Measurements from ENCODE around the gene MOSPD2.
A peak's percentile ranks its signal among the peaks of the same experiment; 100 is the strongest.

Gene MOSPD2

DNA sequence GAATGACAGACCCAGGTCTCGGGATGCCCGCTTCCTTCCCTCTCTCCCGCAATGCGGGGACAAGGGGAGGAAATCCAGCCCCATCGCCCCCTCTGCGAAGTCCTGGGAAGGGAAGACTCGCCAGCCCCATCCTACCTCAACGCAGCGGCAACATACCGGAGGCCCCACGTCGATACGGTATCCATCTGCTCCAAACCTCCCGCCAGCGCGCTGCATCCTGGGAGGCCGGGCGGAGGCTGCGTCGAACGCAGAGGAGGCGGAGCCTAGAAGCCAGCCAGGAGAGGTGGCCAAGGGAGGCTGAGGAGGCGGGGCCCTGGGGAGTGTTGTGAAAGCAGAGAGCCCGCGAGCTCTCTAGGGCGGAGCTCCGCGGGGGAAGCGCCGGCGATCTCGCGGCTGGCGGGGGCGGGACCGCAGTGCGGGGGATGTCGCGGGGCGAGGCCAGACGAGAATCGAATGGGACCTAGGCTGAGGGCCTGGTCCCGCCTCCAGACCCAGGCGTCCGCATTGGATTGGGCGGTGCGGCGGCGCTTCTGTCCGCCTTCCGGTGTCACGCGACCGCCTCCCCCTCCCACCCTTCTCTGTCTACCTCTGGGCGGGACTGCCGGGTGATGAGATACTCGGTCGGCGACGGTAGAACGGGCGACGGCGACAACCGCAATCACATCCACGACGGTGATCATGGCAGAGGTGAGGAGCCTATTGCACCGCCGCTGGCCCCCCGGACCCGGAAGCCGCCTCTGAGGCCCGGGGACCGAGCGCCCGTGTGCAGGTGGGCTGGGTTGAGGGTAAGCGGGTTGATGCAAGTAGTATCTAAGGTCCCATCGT, at the start of gene MOSPD2, which contains the start of gene FANCB:
Gene MOSPD2, plus strand, starts transcription at position 571 of the 825 bp plus-strand sequence. Its CDS starts 108 bp downstream, at position 679.
Gene FANCB, minus strand, starts transcription at position 219 of the 825 bp plus-strand sequence. CDS start 7,559 bp downstream, outside the sequence.
- H3K36me3 ChIP-seq (ENCODE audit: control insufficient read depth in 2 of 2, insufficient read depth in 1 of 2, low read length in 2 of 2) = peaks cover 0 to 9% of the 10 kb centered on the region in 2 experiments; a peak in 2 of 3 replicates
- peak within 1 kb of the TSS; percentile 78 for H3K4me3 ChIP-seq (ENCODE audit: low read depth, low read length)
- no peaks in the 10 kb centered on the region for H3K4me1 ChIP-seq (ENCODE audit: control insufficient read depth, insufficient read depth, low read length)
- H3K27ac ChIP-seq (ENCODE audit: extremely low read depth, low read depth, low read length) = peak within 1 kb of the TSS; percentile 70
- no peaks in the 10 kb centered on the region for H3K9me3 ChIP-seq (ENCODE audit: control insufficient read depth, insufficient read depth, low read depth, low read length)
- POLR2A ChIA-PET = interaction anchor here (0.8 kb wide), 2 partner anchors 13 to 285 kb away, joined by 3 read pairs; no protein-coding TSS in a partner anchor
- CTCF ChIA-PET = no interaction called here
- TF ChIP-seq ZNF302 (tag by site-specific recombination; IDR thresholded peaks at IDR 0.05; ENCODE audit: low read depth) (no peak), GLIS1 (tag by site-specific recombination; IDR thresholded peaks at IDR 0.05) (peak; percentile 66), ZNF23 (tag by site-specific recombination; IDR thresholded peaks at IDR 0.05; ENCODE audit: borderline replicate concordance) (no peak), KLF1 (tag by site-specific recombination; IDR thresholded peaks at IDR 0.05) (0 out of 2 replicates have a peak, but pooled peaks have one; percentile 10), ZNF529 (tag by site-specific recombination; IDR thresholded peaks at IDR 0.05; ENCODE audit: insufficient replicate concordance) (no peak), MEIS1 (CRISPR knock-in tag; IDR thresholded peaks at IDR 0.05; ENCODE audit: borderline replicate concordance) (no peak), PRDM1 (tag by site-specific recombination; IDR thresholded peaks at IDR 0.05) (no peak), ZNF76 (tag by site-specific recombination; IDR thresholded peaks at IDR 0.05; ENCODE audit: borderline replicate concordance, low read depth) (peak; percentile 88), ZNF341 (tag by site-specific recombination; IDR thresholded peaks at IDR 0.05; ENCODE audit: low read depth) (peak; percentile 75), KLF9 (tag by site-specific recombination; IDR thresholded peaks at IDR 0.05; ENCODE audit: low read depth) (0 out of 2 replicates have a peak, but pooled peaks have one; percentile 41), ZNF335 (tag by site-specific recombination; conservative IDR thresholded peaks at IDR 0.05) (0 out of 2 replicates have a peak, but pooled peaks have one; percentile 64), ZBTB21 (tag by site-specific recombination; IDR thresholded peaks at IDR 0.05) (no peak), ZNF776 (tag by site-specific recombination; IDR thresholded peaks at IDR 0.05; ENCODE audit: borderline replicate concordance) (no peak), ZNF843 (tag by site-specific recombination; IDR thresholded peaks at IDR 0.05) (no peak)
- TF ChIP-seq, protein P1, sequence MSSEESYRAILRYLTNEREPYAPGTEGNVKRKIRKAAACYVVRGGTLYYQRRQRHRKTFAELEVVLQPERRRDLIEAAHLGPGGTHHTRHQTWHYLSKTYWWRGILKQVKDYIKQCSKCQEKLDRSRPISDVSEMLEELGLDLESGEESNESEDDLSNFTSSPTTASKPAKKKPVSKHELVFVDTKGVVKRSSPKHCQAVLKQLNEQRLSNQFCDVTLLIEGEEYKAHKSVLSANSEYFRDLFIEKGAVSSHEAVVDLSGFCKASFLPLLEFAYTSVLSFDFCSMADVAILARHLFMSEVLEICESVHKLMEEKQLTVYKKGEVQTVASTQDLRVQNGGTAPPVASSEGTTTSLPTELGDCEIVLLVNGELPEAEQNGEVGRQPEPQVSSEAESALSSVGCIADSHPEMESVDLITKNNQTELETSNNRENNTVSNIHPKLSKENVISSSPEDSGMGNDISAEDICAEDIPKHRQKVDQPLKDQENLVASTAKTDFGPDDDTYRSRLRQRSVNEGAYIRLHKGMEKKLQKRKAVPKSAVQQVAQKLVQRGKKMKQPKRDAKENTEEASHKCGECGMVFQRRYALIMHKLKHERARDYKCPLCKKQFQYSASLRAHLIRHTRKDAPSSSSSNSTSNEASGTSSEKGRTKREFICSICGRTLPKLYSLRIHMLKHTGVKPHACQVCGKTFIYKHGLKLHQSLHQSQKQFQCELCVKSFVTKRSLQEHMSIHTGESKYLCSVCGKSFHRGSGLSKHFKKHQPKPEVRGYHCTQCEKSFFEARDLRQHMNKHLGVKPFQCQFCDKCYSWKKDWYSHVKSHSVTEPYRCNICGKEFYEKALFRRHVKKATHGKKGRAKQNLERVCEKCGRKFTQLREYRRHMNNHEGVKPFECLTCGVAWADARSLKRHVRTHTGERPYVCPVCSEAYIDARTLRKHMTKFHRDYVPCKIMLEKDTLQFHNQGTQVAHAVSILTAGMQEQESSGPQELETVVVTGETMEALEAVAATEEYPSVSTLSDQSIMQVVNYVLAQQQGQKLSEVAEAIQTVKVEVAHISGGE (tag by site-specific recombination; conservative IDR thresholded peaks at IDR 0.05; ENCODE audit: low read depth) = peak; percentile 59; the same call in 1 of the 2 replicates
- TF ChIP-seq, protein P2, sequence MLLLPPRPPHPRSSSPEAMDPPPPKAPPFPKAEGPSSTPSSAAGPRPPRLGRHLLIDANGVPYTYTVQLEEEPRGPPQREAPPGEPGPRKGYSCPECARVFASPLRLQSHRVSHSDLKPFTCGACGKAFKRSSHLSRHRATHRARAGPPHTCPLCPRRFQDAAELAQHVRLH (tag by site-specific recombination; IDR thresholded peaks at IDR 0.05) = peak; percentile 58; the same call in 1 of the 2 replicates
- TF ChIP-seq, protein P3, sequence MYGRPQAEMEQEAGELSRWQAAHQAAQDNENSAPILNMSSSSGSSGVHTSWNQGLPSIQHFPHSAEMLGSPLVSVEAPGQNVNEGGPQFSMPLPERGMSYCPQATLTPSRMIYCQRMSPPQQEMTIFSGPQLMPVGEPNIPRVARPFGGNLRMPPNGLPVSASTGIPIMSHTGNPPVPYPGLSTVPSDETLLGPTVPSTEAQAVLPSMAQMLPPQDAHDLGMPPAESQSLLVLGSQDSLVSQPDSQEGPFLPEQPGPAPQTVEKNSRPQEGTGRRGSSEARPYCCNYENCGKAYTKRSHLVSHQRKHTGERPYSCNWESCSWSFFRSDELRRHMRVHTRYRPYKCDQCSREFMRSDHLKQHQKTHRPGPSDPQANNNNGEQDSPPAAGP (tag by site-specific recombination; IDR thresholded peaks at IDR 0.05) = 0 out of 2 replicates have a peak, but pooled peaks have one; percentile 60
- TF ChIP-seq, protein P4, sequence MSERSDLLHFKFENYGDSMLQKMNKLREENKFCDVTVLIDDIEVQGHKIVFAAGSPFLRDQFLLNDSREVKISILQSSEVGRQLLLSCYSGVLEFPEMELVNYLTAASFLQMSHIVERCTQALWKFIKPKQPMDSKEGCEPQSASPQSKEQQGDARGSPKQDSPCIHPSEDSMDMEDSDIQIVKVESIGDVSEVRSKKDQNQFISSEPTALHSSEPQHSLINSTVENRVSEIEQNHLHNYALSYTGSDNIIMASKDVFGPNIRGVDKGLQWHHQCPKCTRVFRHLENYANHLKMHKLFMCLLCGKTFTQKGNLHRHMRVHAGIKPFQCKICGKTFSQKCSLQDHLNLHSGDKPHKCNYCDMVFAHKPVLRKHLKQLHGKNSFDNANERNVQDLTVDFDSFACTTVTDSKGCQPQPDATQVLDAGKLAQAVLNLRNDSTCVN (tag by site-specific recombination; optimal IDR thresholded peaks at IDR 0.05) = peak; percentile 59
- TF ChIP-seq, protein P5, sequence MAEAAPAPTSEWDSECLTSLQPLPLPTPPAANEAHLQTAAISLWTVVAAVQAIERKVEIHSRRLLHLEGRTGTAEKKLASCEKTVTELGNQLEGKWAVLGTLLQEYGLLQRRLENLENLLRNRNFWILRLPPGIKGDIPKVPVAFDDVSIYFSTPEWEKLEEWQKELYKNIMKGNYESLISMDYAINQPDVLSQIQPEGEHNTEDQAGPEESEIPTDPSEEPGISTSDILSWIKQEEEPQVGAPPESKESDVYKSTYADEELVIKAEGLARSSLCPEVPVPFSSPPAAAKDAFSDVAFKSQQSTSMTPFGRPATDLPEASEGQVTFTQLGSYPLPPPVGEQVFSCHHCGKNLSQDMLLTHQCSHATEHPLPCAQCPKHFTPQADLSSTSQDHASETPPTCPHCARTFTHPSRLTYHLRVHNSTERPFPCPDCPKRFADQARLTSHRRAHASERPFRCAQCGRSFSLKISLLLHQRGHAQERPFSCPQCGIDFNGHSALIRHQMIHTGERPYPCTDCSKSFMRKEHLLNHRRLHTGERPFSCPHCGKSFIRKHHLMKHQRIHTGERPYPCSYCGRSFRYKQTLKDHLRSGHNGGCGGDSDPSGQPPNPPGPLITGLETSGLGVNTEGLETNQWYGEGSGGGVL (tag by site-specific recombination; IDR thresholded peaks at IDR 0.05) = peak; percentile 34
- TF ChIP-seq, protein P6, sequence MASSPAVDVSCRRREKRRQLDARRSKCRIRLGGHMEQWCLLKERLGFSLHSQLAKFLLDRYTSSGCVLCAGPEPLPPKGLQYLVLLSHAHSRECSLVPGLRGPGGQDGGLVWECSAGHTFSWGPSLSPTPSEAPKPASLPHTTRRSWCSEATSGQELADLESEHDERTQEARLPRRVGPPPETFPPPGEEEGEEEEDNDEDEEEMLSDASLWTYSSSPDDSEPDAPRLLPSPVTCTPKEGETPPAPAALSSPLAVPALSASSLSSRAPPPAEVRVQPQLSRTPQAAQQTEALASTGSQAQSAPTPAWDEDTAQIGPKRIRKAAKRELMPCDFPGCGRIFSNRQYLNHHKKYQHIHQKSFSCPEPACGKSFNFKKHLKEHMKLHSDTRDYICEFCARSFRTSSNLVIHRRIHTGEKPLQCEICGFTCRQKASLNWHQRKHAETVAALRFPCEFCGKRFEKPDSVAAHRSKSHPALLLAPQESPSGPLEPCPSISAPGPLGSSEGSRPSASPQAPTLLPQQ (tag by site-specific recombination; IDR thresholded peaks at IDR 0.05) = peak; percentile 28; the same call in 1 of the 2 replicates
- TF ChIP-seq, protein P7, sequence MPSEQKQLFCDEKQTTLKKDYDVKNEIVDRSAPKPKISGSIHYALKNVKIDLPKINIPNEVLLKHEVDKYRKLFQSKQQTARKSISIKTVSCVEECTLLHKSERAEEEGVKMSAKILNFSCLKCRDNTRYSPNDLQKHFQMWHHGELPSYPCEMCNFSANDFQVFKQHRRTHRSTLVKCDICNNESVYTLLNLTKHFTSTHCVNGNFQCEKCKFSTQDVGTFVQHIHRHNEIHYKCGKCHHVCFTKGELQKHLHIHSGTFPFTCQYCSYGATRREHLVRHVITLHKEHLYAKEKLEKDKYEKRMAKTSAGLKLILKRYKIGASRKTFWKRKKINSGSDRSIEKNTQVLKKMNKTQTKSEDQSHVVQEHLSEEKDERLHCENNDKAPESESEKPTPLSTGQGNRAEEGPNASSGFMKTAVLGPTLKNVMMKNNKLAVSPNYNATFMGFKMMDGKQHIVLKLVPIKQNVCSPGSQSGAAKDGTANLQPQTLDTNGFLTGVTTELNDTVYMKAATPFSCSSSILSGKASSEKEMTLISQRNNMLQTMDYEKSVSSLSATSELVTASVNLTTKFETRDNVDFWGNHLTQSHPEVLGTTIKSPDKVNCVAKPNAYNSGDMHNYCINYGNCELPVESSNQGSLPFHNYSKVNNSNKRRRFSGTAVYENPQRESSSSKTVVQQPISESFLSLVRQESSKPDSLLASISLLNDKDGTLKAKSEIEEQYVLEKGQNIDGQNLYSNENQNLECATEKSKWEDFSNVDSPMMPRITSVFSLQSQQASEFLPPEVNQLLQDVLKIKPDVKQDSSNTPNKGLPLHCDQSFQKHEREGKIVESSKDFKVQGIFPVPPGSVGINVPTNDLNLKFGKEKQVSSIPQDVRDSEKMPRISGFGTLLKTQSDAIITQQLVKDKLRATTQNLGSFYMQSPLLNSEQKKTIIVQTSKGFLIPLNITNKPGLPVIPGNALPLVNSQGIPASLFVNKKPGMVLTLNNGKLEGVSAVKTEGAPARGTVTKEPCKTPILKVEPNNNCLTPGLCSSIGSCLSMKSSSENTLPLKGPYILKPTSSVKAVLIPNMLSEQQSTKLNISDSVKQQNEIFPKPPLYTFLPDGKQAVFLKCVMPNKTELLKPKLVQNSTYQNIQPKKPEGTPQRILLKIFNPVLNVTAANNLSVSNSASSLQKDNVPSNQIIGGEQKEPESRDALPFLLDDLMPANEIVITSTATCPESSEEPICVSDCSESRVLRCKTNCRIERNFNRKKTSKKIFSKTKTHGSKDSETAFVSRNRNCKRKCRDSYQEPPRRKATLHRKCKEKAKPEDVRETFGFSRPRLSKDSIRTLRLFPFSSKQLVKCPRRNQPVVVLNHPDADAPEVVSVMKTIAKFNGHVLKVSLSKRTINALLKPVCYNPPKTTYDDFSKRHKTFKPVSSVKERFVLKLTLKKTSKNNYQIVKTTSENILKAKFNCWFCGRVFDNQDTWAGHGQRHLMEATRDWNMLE (tag by site-specific recombination; conservative IDR thresholded peaks at IDR 0.05; ENCODE audit: low read depth) = no peak

All from HEK293 (cell line).